HG03280 (cell line): ENCODE results near the gene C17orf50.
"Not testable (repeated sequence)": the region's sequence is repeated elsewhere in the genome, so short reads cannot be mapped to it uniquely, and the experiment has no call there.

ENCODE experiments used
- ATAC-seq: cut with Tn5 transposase; IDR thresholded peaks from one replicate; pipeline ENCODE4 v1.9.1; 2021; ENCODE audit warnings: mild to moderate bottlenecking, moderate library complexity; ENCODE audit not compliant: unreplicated experiment

The C17orf50 gene

GRCh38 chr17:35751541-35751940 lies 9.1 kb upstream of the C17orf50 start:
- ATAC-seq = not testable (repeated sequence)

GRCh38 chr17:35752471-35752870 lies 8.2 kb upstream of the C17orf50 start:
- ATAC-seq = no peak

GRCh38 chr17:35752945-35753764 lies 7.5 kb upstream of the C17orf50 start, which contains the start of gene GAS2L2:
GAS2L2 (minus strand) TSS chr17:35753239; CDS start chr17:35752850, 389 bp downstream.
- no peak for ATAC-seq

GRCh38 chr17:35757243-35757642 lies 3.4 kb upstream of the C17orf50 start:
- no peak for ATAC-seq

- ATAC-seq = no peak
These were observed 914 bp downstream of the C17orf50 start for GRCh38 chr17:35761601-35762000.

- ATAC-seq = no peak
These were observed 3.1 kb downstream of the C17orf50 start for GRCh38 chr17:35763767-35764122.

GRCh38 chr17:35764123-35764991 lies 3.7 kb downstream of the C17orf50 start:
- ATAC-seq = peak; percentile 87

- ATAC-seq = no peak
These were observed 4.5 kb downstream of the C17orf50 start for GRCh38 chr17:35765086-35765710.

- ATAC-seq = no peak
These were observed 5.2 kb downstream of the C17orf50 start for GRCh38 chr17:35765756-35766488.

GRCh38 chr17:35766489-35766877 lies 5.8 kb downstream of the C17orf50 start:
- no peak for ATAC-seq

- ATAC-seq = no peak
These were observed 6.3 kb downstream of the C17orf50 start for GRCh38 chr17:35766903-35767510.

GRCh38 chr17:35768797-35769196 lies 8.1 kb downstream of the C17orf50 start:
- ATAC-seq = no peak

GRCh38 chr17:35769895-35770486 lies 9.3 kb downstream of the C17orf50 start:
- no peak for ATAC-seq

GRCh38 chr17:35773129-35773528 lies 12.4 kb downstream of the C17orf50 start:
- no peak for ATAC-seq

- no peak for ATAC-seq
These were observed 13.2 kb downstream of the C17orf50 start for GRCh38 chr17:35773679-35774425.

- no peak for ATAC-seq
These were observed 13.8 kb downstream of the C17orf50 start for GRCh38 chr17:35774499-35774898.

- no peak for ATAC-seq
These were observed 14.4 kb downstream of the C17orf50 start for GRCh38 chr17:35775039-35775438.

- ATAC-seq = no peak
These were observed 14.9 kb downstream of the C17orf50 start for GRCh38 chr17:35775583-35775982.

GRCh38 chr17:35778641-35779196 lies 18.0 kb downstream of the C17orf50 start:
- ATAC-seq = no peak
